GM15510 (cell line): ENCODE results near the gene RGMA.

Experiments
- POLR2A ChIP-seq: IDR thresholded peaks from 3 replicates; pipeline ENCODE4 v1.6.1; 2011; ENCODE audit warnings: borderline replicate concordance; ENCODE audit not compliant: insufficient read length; ENCODE audit errors: extremely low read depth

Gene RGMA

DNA sequence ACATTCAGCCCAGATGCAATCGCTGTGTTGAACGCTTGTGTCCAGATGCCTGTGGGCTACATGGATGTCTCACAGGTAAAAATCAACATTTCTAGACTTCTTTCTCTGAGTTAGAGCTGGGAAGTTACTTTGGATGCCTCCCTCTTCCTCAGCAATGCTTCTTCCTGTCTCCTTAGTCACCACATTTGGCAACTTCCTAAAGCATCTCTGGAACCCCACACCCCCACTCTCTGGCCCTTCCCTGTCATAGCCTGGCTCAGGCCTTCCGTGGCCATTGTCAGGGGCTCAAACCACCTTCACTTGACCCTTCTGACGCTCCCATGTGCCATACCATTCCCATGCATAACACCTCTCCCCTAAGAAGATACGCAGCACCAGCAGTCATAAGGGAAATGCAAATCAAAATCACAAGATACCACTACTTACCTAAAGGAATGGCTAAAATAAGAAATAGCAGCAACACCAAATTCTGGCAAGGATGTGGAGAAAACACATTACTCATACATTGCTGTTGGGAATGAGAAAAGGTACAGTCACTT lies 21.6 kb upstream of the RGMA start:
- TF ChIP-seq POLR2A: no peak

DNA sequence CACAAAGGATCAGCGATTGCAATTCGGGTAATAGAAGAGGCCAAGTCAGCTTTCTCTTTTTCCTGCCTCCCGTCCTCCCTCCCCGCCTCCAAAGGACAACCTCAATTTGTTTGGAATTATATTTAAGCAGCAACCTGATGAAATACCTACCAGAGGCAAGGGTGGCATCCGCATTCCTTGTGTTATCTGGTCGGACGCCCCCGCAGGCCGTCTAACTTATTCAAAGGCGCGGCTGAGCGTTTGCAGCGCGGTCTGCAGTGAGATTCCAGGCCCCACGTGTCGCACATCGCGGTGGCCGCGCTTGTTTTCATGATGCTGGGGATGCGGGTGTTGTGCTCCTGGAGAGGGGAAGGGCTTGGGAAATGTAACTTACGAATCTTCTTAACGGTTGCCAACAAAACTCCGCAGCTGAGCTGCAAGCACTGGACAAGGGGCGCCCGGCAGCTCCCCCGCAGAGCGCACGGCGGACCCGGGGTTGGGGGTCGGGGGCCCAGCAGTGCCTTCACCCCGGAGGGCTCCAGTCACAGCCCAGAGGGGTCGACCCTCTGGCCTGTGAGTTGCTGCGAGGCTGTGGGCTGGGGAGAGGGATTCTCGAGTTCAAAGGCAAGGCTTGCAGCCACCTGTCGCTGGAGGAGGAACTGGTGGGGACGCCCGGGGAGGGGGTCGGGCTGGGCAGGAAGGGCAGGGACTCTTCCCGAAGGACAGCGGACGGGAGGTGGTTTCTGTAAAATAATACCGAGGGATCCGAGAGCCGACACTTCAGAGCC lies 20.5 kb upstream of the RGMA start:
- no peak for TF ChIP-seq POLR2A

DNA sequence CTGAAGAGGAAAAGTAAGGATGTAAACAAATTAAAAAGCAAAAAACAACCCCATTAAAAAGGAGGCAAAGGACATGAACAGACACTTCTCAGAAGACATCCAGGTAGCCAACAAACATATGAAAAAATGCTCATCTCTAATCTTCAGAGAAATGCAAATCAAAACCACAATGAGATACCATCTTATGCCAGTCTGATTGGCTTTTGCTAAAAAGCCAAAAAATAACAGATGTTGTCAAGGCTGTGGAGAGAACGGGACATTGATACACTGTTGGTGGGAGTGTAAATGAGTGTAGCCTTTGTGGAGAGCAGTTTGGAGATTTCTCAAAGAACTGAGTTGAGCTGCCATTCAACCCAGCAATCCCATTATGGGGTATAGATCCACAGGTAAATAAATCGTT lies 18.6 kb upstream of the RGMA start:
- no peak for TF ChIP-seq POLR2A

DNA sequence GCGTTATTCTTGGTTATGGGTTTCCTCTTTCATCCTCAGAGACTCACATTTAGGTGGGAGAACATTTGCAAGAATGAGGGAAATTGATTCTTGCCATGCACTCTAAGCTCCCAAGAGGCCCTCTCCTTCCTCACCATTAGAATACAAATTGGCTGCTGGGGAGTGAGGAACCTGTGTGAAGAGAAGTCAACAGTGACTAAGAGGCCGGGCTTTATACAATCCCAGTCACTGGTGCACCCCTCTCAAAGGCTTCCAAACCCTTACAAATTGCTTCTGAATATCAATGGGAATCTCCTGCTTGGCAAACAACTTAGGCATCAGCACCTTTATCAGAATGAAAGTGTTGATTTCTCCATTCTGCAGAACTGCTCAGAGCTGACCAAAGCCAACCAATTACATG lies 16.5 kb upstream of the RGMA start:
- no peak for TF ChIP-seq POLR2A

DNA sequence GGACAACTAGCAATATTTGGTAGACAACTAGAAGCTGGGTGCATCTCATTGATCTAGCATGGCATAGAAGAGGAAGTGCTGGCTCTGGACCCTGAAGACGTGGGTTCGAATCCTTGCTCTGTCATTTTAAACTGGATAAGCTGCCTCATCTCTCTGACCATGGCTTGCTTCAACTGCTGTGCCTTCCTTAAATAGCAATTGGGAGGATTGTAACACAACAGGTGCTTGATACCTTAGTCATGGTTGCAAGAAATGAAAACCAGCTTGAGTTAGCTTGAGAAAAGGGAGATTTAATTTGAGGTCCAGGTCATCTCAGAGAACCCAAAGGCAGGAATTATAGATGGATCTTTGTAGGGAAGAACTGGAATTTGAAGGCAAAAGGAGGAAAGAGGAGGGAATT lies 14.8 kb upstream of the RGMA start:
- no peak for TF ChIP-seq POLR2A

DNA sequence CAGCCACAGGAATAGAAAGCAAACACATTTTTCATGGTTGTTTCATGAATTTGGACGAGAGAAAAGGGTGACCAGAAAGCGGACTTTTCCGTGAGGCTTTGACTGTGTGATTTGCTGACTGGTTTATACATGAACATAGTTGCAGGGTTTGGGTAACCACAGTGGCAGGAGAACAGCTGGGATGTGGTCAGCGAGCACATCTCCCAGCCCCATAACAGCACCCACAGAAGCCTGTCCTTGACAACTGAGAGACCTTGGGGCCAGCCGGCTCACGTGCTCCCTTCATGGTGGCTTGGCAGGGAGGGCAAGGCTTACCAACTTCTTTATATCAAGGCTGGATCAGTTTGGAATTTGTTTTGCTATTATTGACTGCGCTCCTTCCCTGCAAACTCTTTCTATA lies 13.2 kb upstream of the RGMA start:
- no peak for TF ChIP-seq POLR2A

DNA sequence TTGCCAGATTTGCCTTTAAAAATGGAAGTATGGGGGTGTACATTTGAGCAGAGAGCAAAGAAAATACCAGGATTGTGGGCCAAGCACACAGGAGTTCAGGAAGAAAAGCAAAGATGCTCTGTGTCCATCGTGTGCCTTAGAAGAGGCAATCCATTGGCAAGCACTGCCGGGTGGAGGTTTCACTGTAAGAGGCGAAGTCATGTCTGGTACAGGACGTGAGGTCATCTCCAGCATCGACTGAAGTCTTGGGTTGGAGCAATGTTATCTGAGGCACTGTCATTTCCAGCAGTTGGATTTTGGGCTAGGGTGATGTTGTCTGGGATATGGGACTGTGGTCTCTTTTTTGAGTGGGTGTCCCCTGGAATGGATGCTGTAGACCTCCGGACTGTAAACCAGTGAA lies 4.8 kb upstream of the RGMA start:
- no peak for TF ChIP-seq POLR2A

DNA sequence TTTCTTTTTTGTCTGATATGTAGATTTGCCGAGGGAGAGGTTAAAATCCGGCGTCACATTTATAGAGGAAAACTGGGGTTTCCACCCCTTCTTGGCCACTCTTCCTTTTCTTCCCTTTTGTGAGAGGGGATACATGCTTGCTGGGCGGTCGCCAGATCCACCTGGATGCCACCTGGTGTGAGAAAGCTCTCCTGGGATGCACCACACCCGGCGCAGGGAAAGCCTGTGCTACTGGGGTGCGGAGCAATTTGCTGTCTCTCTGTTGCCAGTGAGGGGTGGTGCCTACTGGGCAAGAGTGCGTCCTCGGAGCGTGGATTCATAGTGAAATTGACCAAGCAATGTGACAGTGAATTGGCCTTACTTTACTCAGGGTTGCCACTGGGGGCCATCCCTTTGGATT lies 2.5 kb upstream of the RGMA start:
- TF ChIP-seq POLR2A: no peak

DNA sequence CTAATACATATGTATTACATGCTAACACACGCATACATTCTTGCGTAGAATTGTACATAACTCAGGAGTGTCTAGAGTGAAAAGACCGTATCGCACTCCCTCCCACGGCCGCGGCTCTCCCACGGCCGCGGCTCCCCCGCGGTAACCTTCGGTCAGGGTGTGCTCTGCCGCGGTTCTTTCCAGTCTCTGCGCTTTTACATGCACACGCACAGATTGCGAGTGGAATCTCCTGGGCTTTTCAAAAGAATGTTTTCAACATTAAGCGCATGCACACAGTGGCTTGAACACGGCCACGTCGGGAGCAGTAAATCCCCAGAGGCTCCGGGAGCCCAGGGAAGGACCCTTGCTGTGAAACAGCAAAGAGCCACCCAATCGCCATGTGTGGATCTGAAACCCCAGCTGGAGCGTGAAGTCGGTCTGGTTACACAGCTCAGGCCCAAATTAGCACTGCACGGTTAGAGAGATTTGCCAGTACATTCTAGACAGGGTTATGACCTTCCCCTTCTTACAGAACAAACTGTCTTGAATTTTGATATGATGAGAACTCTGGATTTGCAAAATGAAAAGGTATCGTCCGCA lies 805 bp upstream of the RGMA start:
- TF ChIP-seq POLR2A: no peak

DNA sequence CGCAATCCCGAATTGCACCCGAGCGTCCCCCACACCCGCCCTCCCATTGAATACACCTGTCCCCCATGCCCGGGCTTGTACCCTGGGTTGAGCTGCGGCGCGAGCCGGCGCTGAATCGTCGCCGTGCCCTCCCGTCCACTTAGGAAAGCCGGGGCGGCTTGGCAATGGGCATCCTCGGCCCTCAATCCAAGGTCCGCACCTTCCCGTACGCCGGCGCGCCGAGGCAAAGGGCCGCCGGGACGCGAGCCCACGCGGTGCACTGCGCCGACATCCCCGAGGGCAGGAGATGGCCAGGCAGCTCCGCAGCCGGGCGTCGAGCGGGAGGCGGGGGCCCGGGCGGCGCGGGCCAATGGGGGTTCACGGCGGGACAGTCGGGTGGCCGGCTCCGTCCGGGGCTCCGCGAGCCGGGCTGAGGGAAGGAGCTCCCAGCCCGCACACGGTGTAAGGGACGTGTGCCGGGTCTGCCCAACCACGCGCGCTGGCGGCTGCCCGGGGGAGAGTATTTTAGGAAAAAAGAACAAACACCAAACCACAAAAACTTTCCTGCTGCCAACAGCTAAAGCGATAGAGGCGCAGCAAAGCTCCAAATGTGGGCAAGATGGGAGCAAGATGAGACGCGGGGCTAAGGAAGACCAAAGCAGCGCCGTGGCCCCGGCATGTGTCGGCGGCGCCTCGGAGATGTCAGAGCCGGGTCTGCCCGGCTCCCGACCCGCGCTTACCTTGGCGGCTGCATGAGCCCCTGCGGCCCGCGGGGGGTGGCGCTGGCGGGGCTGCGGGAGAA lies 621 bp downstream of the RGMA start:
- no peak for TF ChIP-seq POLR2A

DNA sequence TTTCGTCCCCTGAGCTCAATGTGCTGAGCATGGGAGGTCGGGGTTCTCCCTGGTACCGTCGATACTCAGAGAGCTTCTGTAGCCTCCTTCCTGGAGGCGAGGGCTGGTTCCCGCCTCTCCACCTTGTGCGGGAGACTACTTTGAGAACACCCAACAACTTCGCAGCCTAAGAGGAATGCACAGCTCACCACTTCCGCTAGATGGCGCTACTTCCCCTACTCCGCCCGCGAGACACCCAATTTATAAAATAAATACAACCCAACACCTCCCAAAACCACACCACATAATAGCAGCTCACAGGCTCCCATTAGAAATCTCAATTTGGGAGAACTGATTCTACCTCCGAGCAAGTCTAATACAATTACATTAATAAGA lies 1.2 kb downstream of the RGMA start:
- TF ChIP-seq POLR2A: no peak

DNA sequence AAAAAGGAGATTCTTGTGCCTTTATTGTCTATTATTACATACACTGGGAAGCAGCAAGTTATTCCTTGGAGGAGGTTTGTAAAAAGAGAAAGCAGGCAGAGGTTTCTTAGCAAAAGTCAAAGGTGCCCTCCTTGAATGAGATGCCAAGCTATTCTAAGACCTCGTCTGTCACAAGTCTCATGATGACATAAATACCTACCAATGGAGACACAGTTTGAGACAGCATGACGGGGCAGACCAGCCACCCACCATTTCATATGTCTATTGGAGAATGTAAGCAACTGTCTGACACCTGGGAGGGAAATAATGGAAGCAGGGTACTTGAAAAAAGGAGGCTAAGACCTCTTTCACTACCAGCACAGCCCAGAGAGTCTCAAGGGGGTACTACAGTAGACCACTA lies 2.2 kb downstream of the RGMA start:
- no peak for TF ChIP-seq POLR2A

DNA sequence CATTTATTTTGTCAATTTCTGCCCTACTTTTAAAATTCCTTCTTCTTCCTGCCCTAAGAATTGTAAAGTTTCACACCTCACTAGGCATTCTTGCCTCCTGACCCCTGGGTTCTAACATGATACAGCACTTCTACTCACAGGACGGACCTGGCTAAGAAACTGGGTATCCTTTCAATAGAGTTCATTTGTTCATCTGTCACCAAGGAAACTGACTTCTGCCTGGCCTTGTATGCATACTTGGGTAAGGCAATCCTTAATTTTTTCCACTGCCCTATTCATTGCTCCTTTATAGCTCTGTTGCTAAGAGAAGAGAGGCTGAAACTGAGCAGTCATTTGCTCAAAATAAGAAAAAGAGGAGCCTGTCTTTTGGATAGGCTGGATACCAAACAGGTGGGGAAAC lies 3.3 kb downstream of the RGMA start:
- no peak for TF ChIP-seq POLR2A

DNA sequence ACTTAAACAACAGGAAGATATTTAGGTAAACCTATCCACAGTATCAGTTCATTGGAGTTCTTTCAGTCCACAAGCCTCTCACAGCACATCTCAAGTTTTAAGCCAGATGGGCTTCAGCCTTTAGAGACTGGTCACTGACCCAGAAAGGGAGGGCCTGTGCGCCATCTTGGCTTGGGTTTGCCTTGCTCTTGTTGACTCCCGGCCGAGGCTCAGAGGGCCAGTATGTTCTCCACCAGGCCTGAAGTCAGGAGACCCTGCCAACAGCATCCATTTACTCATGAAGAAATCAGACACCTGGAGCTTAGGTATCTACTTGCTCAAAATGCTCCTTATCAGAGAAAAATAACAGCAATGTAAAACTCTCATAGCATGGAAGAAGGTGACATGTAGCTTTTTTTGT lies 6.2 kb downstream of the RGMA start:
- TF ChIP-seq POLR2A: no peak

DNA sequence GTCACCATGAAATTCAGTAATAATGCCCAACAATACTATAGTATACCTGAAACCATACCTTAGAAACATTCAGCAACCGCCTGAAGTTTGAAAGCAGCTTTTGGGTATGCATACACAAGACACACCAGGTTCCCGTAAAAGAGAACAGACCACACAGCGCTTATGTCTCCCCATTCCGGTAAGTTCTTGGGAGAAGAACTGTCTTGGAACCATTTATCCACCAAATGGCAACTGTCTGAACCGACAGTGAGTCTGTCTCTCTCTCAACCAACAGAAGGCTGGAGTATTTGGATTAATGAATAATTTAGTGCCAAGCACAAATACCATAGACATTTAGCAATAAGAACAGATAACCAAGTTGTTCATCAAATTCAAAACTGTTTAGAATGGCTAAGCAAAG lies 7.6 kb downstream of the RGMA start:
- TF ChIP-seq POLR2A: no peak
